Putamen (tissue), 1 donor: ENCODE data around the gene MTRR.

Experiments
- DNase-seq: peaks from one replicate; pipeline ENCODE4 v3.0.0-alpha.2; 2016; ENCODE audit warnings: low spot score

MTRR gene

DNA sequence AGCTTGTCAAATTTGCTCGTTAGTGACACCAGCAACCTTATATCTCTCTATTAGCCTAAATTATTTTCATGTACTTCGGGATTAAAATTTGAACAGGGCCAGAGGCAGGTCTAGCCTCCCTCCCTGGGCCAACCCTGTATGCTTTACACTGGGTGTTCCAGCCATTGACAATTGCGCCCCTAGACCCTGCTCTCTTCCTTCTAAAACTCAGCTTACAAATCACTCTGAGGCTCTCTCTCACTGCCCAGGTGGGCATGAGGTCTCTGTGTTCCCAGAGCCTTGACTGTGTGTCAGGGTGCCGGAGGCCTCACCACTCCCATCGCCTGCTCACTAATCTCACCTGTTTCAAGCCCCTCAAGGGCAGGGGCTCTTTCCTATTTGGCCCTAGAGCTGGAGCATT lies 11.6 kb upstream of the MTRR start:
- no peak for DNase-seq

DNA sequence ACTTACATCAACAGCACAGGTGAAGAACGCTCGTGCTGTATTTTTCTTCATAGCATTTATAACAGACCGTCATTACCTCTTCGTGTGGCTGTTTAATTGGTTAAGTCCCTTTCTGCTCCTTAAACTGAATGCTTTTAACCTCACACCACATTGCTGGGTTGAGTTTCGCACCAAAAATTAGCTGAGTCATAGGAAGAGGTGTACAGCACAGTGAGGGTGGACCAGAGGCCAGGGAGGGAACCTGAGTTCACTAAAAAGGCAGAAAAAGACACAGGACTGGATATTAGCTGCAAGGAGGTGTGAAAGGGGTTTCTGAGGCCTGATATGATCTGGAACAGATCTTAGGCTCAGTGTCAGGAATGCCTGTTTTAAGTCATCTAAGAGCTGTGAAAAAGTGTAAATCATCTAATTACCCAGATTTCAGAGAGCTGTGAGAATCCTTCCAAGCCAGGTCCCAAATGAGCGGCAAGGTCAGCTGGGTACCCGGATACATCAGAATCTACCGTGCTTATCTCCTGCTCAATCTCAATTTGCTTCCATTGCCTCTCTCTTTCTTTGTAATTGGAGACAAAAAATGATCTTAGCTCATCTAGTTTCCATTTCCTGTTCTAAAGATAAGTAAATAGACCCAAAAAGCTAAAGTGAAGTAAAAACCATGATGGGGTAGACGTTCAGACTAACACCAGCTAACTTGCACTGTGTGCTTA lies 10.9 kb upstream of the MTRR start:
- no peak for DNase-seq

DNA sequence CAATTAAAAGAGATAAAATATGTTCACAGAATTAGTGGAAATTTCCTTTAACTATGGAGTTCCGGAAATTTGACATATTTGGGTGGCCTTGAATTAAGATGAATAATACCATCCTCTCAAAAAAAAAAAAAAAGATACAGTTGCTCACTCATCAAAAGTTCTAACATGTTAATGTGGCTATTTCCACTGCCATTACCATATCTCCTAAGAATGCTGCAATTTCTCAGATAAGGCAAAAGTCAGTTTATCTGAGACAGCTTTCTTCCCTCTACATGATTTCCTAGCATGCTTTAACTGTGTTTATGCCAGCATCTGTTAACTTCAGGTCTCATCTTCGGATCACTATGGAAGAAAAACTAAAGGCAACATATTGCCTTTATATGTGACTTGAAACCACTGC lies 2.8 kb upstream of the MTRR start:
- DNase-seq: no peak

DNA sequence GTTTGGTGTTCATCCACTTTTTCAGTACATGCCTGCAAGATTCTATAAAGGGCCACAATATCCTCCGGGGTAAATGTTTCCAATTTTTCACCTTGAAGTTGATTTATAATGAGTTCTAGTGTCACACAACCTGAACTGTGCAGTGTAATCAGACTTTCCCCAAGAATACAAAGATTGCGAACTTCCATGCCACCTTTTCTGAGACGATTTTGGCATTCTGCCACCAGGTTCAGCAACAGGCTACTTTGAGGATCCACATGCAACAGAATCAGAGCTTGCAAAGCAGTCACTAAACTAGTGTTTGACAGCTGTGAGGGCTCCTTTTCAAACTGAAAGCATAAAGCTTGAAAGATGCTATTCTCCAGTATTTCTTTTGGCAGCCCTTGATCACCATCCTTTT lies 1.7 kb upstream of the MTRR start:
- DNase-seq: no peak

DNA sequence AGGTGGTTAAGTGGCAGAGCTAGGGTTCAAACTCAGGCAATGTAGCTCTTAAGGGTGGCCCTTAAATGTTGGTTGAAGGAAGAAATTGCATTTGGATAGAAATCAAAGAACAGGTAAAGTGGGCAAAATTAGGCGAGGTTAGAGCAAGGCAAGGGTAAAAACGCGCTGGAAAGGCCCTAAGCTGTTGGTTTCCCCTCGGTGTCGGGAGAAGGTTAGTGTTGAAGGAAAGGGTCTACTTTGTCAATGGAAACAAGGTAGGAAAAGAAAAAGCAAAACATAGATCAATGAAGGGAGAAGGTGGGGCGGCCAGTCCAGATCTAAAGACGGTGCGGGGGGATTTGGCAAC lies 548 bp upstream of the MTRR start:
- no peak for DNase-seq

DNA sequence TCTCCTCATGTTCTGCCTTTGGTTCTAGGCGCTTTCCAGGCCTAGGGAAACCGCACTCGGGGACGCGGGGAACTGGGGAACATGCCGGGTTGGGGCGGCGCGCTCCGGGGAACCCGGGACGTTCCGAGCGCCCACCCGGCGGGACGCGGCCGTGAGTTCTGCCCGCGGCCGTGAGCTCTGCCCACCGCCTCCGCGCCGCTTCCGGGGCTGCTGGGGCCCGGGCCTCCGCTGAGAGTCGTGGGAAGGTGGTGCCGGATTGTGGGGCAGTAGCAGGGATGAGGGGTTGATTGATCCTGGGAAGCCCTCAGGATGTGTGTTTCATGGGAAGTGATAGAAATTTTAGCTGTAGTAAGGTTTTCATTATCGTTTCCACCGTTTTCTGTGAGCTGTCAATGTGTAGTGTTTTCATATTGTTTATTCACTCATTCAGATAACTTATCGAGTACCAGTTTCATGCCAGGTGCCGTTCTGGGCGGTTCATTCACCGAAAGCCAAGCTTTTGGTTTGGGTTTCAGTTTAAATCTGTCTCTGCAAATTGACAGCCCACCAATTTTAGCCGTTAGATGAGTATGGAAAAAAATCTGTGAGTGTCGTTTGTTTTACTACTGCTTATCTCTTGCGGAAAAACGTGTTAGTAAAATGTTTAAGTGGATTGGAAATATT lies 657 bp downstream of the MTRR start:
- DNase-seq: no peak

DNA sequence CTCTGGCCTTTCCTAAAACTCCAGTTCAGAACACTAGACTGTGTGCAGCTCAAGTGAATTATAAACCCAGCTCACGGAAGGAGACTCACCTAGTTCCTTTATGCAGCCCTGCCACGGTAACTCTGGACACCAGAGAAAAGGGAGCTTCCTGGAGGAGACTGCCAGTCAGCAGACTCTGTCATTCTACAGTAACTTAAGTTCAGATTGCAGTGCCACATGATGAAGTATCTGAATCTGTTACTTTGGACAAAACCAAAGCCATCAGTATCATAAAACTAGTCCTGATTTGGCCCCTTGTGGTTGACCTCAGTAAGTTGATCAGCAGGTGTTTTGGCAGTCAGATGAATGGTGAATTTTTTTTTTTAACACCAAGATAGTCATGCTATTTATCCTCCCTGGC lies 2.7 kb downstream of the MTRR start:
- no peak for DNase-seq

DNA sequence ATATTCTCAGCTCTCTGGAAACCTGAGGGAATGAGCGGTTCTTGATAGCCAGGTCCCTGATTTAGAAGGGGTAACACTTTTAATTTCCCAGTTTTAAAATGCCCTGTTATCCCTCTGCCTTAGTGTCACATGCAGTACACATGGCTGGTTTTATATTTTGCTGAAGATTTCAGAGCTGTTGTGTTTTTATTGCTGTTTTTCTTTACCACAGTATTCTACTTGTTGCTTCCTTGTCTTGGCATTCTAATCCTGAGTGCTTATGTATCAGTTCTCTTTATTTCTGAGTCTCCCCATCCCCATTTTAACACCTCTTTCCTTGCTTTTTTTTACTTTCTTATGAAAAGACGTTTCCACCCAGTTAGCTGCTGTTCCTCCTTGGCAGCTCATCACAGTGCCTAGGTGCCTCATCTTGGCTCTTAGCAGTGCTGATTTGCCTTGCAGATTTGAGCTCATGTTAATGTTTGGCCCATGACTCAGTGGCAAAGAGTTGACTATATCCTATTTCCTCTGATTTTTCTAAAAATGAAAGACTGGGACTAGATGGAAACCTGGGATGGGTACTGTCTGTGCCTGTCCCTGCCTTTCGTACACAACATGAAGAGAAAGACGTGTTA lies 3.7 kb downstream of the MTRR start:
- no peak for DNase-seq

DNA sequence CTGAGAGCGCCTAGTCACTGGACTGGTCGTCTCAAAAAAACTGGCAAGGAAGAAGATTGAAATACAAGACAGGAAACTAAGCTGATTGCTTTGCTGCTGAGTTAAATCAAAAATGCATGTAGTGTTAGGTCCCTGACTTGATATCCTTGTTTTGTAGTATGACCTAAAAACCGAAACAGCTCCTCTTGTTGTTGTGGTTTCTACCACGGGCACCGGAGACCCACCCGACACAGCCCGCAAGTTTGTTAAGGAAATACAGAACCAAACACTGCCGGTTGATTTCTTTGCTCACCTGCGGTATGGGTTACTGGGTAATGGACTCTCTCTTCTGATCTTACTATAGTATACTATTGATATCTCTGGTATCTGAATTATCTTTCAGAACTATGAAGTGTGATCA lies 4.3 kb downstream of the MTRR start:
- no peak for DNase-seq

DNA sequence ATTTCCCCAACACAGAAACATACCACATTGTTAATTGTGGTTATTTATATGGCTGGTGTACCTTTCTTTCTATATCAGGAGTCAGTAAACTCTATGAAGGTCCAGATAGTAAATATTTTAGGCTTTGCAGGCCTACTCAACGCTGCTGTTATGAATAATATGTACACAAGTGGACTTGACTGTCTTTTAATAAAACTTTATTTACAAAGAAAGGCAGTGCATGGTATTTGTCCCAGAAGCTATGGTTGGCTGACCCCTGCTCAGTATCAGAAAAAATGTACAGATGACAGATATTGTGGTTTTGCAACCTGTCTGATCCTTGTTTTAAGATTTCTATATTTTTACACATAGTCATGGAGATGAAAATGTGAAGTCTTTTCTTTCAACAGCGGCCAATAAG lies 5.7 kb downstream of the MTRR start:
- no peak for DNase-seq

DNA sequence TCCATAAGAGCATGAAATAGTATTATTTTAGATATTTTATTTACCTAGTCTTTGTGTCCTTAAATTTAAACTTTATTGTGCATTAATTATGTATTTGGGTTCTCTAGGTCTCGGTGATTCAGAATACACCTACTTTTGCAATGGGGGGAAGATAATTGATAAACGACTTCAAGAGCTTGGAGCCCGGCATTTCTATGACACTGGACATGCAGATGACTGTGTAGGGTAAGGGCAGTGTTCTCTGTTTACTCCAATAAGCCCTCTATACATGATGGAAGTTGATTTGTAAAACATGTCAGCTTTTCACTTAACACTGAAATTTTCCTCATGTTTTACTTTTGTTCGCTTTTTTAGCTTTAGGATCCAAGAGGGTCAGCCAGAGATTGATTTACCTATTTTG lies 6.2 kb downstream of the MTRR start:
- DNase-seq: no peak

DNA sequence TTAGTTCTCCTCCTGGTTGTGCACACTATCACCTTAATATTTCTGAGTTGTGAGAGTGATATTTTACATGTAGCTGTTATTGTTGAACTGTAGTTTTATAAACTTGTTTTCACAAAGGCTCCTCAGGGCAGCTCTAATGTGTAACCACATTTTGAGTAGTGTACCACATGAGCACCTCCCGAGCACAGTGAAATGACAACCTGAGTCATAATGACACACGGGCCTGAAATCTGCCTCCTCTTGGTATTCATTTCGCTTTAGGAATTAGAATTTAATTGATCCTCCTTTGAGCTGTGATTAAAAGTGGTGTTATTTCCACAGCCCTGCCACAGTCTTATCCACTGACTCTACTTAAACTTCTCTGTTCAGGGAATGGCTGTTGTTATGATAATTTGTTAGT lies 7.9 kb downstream of the MTRR start:
- DNase-seq: no peak

DNA sequence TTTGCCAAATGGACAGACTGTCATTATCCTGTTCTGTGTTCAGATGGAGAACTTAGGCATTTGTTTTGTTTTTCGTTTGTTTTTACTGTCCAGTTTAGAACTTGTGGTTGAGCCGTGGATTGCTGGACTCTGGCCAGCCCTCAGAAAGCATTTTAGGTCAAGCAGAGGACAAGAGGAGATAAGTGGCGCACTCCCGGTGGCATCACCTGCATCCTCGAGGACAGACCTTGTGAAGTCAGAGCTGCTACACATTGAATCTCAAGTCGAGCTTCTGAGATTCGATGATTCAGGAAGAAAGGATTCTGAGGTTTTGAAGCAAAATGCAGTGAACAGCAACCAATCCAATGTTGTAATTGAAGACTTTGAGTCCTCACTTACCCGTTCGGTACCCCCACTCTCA lies 8.9 kb downstream of the MTRR start:
- no peak for DNase-seq

DNA sequence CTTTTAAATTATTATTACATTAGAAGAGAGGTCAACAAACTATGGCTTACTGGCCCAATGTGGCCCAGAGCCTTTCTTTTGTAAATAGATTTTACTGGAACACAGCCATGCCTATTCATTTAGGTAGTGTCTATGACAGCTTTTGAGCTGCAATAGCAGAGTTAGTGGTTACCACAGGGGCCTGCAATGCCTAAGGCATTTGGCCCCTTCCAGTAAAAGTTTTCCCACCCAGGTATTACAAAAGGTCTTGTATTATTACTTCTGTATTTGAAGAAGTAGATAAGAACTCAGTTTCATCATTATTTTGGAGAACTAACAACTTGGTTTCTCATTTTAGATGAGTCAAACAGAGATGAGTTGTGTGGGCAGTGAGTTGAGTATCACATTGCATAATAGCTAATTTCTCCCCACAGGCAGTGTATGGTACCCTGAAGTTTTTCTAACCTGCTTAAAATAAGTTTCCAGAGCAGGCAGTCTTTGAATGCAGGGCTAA lies 9.5 kb downstream of the MTRR start:
- DNase-seq: peak; percentile 51

DNA sequence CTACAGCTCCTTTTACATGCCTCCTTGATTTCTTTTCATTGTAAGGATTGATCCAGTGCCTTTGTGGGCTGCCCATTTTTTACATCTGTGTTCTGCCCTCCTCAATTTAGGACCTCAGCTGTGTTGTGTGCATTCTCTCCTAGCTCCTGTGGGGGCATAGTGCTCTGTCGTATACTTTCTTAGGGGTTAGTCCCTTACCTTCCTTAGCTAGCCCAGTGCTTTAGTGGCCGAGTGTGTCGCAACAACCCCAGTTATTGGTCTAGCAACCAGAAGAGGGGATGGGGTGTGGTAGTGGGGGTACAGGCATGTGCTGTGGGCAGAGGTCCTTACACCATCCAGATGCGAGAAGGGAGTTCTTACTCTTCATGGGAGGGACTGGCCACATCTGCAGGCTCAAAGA lies 12.1 kb downstream of the MTRR start:
- DNase-seq: no peak

DNA sequence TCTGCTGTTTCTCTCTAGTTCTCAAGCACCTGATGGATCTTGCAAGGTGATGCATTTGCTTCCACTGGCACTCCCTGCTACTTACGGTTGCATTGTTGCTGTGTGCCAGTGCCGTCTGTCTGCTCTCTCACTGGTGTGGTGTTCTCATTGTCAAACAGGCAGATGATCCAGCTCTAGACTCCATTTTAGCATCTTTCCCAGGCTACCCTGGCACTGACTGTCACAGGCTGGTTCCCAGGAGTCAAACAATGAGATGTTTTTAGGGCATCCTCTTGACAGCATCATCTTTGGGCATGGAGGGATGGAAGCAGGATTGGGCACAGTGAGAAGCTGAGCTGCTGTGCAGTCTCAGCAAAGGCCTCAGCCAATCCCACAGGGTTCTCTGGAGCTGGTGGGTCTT lies 12.9 kb downstream of the MTRR start:
- peak; percentile 87 for DNase-seq

DNA sequence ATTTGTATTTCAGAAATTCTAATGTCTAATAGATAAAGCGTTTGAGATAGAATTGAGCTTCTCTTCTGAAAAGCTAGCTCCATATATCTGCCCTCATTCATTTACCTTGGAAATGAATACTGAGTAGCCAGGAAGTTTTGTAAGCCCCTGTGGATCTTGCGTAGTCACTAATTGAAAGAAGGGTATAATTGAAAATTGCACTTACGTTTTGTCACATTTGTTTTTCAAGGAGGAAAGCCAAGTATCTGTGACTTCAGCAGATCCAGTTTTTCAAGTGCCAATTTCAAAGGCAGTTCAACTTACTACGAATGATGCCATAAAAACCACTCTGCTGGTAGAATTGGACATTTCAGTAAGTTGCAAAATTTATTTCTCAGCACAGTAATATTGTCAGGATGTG lies 14.0 kb downstream of the MTRR start:
- no peak for DNase-seq

DNA sequence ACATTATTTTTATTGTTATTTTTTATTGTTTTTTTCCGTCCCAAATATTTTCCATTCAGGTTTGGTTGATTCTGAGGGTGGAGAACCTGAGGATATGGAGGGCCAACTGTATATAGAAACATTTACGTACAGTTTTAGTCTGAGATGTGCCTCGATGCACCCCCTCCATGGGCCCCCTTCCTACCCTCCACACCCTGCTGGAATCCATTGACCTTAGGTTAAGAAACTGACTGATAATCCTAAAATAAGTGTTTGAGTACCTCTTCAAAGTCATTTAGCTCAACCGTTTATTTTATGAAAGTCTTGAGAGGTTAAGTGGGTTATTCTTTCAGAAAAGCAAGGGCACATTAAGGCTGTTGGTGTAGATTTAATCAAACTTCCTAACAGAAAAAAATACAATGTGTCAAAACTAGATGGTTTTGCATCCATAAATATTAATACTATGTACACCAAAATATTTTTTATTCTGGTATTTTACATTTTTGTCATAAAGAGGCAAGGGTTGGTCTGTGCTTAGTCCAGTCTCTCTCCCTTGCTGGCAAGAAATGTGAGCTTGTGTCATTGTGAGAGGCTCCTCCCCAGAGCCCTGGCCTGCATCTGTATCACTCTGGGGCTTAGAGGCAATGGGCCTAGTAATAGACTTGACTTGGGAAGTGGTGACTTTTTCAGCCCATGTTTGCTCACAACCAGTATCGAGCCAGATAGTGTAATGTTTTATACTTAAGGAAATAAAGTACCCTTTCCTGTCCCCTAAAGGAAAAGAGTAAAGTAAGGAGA lies 15.7 kb downstream of the MTRR start:
- peak; percentile 80 for DNase-seq

DNA sequence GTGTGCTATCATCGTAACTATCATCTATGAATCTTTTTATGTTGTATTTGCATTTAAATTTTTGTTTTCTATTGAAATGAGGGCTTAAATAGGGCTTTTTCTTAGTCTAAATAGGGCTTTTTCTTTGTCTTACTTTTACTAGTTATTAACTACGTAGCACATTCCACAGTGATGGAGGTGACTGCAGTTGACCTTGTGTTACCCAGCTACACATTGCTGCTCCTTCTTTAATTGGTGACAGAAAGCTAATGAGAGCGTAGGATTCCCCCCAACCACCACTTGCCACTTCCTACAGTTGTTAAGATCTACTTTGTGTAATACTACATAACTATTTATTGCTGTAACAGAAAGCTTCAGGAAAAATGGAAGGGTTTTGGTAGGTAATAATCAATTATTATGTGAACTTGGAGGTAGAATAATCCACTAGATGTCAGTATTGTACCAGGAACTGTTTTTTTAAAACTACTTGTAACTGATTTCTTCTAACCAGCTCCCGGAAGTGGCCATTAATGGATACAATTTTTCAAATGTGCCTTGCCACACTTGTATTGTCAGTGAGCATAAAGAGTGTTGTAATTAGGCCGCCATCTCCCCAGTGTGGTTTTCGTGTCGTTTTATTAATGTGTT lies 18.0 kb downstream of the MTRR start:
- no peak for DNase-seq

DNA sequence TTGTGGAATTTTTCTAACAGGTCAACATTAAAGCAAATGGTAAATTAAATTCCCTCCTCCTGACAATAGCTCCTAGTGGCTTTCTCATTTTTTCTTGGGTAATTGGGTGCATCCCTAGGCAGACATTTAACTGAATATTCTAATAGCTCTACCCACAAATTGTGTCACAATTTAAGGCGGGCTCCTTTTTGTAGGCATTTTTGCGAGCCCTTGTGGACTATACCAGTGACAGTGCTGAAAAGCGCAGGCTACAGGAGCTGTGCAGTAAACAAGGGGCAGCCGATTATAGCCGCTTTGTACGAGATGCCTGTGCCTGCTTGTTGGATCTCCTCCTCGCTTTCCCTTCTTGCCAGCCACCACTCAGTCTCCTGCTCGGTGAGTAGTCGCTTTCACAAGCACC lies 20.0 kb downstream of the MTRR start:
- DNase-seq: no peak

DNA sequence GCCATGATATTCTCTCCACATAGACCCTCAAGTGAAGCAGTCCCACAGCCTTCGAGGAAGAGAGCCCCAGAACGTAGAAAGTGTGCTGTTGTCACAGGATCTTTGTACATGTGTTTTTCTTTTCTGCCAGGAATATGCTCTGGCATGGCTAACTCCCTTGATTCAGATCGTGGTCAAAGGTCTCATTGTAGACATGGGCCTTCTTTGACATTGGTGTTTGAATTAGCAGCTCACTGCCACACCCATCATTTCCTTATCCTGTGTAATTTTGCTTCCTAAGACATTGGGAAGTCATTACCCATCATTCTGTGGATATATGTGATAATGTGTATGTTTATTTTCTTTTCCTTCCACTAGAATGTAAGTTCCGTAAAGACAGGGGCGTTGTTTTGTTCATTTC lies 25.5 kb downstream of the MTRR start:
- no peak for DNase-seq

DNA sequence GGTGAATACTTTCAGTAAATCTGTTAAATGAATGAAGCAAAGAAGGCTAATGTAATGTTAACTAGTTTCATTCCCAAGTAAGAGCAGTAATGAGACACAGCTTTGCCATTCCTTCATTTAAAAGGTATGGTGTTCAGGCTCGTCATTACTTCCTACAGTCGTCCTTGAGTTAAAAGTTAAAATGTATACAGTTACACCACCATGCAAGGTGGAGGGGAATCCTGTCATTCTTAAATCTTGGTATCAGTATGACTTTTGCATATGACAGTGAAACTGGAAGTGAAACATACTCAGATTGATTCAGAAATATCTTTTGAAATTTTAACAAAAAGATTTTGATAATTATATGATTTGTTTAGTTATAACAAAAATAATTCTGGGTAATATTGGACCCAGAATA lies 25.9 kb downstream of the MTRR start:
- DNase-seq: no peak
